H4 (cell line): ENCODE measurements around the gene SPTLC3. TPM values are rescaled to one million over a fixed set of nuclear protein-coding genes. Genes with fewer than 3 reads are reported as not detected.

Experiments
- DNase-seq: peaks from one replicate; pipeline ENCODE4 v3.0.0-alpha.2; 2015; ENCODE audit warnings: low spot score
- total RNA-seq: library from RNA; depleted of rRNA; stranded (reverse); fragments of >200 nt; shearing (Covaris generic); gene quantifications from 2 replicates; pipeline ENCODE4 v1.2.3, GENCODE V29; 2014

The SPTLC3 gene
- total RNA-seq, 1 experiment from 2014 or later: 5.5 TPM

- DNase-seq: no peak
Observed at GRCh38 chr20:13098720-13099355, 90.1 kb downstream of the SPTLC3 start.

GRCh38 chr20:13099676-13100075 lies 90.9 kb downstream of the SPTLC3 start:
- no peak for DNase-seq

- no peak for DNase-seq
Observed at GRCh38 chr20:13101276-13101675, 92.5 kb downstream of the SPTLC3 start.

GRCh38 chr20:13101706-13102105 lies 92.9 kb downstream of the SPTLC3 start:
- no peak for DNase-seq

- DNase-seq: no peak
Observed at GRCh38 chr20:13102237-13102636, 93.5 kb downstream of the SPTLC3 start.

- DNase-seq: no peak
Observed at GRCh38 chr20:13102694-13103093, 93.9 kb downstream of the SPTLC3 start.

GRCh38 chr20:13105039-13105438 lies 96.3 kb downstream of the SPTLC3 start:
- DNase-seq: no peak

- peak; percentile 25 for DNase-seq
Observed at GRCh38 chr20:13105864-13106457, 97.2 kb downstream of the SPTLC3 start.

- DNase-seq: no peak
Observed at GRCh38 chr20:13109658-13110057, 100.9 kb downstream of the SPTLC3 start.

- DNase-seq: no peak
Observed at GRCh38 chr20:13110796-13111195, 102.0 kb downstream of the SPTLC3 start.

- no peak for DNase-seq
Observed at GRCh38 chr20:13111249-13111911, 102.6 kb downstream of the SPTLC3 start.

- DNase-seq: no peak
Observed at GRCh38 chr20:13113731-13114130, 105.0 kb downstream of the SPTLC3 start.

GRCh38 chr20:13117200-13117599 lies 108.4 kb downstream of the SPTLC3 start:
- DNase-seq: no peak

GRCh38 chr20:13118676-13119075 lies 109.9 kb downstream of the SPTLC3 start:
- DNase-seq: no peak

- peak; percentile 71 for DNase-seq
Observed at GRCh38 chr20:13119583-13119982, 110.8 kb downstream of the SPTLC3 start.

GRCh38 chr20:13120471-13120870 lies 111.7 kb downstream of the SPTLC3 start:
- no peak for DNase-seq

- DNase-seq: no peak
Observed at GRCh38 chr20:13121840-13122515, 113.2 kb downstream of the SPTLC3 start.

- no peak for DNase-seq
Observed at GRCh38 chr20:13125486-13125885, 116.7 kb downstream of the SPTLC3 start.

- DNase-seq: no peak
Observed at GRCh38 chr20:13128173-13128572, 119.4 kb downstream of the SPTLC3 start.

GRCh38 chr20:13130061-13130706 lies 121.4 kb downstream of the SPTLC3 start:
- DNase-seq: no peak

- DNase-seq: no peak
Observed at GRCh38 chr20:13130707-13131103, 121.9 kb downstream of the SPTLC3 start.

- no peak for DNase-seq
Observed at GRCh38 chr20:13131688-13132087, 122.9 kb downstream of the SPTLC3 start.
